Measurements from ENCODE around the gene HBG2.
"Not testable (repeated sequence)": the region's sequence is repeated elsewhere in the genome, so short reads cannot be mapped to it uniquely, and the experiment has no call there.

DNA sequence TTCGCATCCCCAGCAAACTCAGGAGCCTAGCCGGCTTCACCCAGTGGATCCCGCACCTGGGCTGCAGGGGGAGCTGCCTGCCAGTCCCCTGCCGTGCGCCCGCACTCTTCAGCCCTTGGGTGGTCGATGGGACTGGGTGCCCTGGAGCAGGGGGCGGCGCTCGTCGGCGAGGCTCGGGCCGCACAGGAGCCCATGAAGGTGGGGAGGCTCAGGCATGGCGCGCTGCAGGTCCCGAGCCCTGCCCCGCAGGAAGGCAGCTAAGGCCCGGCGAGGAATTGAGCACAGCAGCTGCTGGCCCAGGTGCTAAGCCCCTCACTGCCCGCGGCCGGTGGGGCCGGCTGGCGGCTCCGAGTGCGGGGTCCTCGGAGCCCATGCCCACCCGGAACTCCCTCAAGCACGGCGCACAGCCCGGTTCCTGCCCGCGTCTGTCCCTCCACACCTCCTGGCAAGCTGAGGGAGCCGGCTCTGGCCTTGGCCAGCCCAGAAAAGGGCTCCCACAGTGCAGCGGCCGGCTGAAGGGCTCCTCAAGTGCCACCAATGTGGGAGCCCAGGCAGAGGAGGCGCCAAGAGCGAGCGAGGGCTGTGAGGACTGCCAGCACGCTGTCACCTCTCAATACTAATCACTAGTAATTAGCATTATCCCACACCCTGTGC lies 39.9 kb upstream of the HBG2 start:
- not testable (repeated sequence) for TF ChIP-seq CTCF (IDR thresholded peaks at IDR 0.05; ENCODE audit: low read length); EZH2 (optimal IDR thresholded peaks at IDR 0.05; ENCODE audit: low read depth, low read length)
